ENCODE results near the gene RANBP9.

The RANBP9 gene

DNA sequence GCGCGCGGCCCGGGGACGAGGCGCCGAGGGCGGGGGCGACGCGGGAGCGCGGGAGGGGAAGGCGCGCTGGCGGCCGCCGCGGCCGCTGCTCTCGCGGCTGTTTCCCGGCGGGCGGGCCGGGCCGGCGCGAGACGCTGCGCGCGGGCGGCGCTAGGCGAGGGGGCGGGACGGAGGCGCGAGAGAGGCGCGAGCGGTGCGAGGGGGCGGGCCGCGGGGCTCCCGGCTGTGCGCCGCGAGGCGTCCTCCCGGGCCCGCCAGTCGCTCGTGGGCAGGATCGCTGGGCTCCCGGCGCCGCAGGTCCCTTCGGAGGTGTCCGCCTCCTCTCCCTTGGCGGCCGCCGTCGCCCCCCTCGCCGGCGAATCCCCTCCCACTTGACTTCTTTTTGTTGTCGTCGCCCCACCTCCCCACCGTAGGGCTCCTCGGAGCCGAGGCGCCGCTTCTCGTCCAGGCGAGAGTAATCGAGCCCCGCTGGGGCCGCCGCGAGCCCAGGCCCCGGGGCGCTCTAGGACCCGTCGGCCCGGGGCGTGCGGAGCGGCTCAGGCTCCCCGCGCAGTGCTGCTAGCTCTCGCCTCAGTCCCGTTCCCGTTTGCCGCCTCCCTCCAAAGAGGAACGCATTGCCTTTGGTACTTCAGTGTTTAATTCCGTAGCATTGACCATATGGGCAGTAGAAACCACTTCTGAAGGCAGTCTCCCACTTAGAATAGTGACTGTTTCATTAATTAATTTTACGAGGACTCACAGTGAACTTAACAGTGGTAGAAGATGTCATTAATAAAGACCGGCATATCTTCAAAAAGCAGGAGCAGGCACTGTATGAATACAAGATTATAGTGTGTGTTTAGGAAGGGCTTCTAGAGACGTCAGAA is at the start of gene RANBP9:
TSS of gene RANBP9 (minus strand) at position 103 of the 866 bp plus-strand sequence. CDS start 330 bp downstream, outside the sequence.
- DNase-seq (ENCODE audit: low read depth in 4 of 4, low spot score in 1 of 4) = peak; percentile 55 to 83 (median 69)

DNA sequence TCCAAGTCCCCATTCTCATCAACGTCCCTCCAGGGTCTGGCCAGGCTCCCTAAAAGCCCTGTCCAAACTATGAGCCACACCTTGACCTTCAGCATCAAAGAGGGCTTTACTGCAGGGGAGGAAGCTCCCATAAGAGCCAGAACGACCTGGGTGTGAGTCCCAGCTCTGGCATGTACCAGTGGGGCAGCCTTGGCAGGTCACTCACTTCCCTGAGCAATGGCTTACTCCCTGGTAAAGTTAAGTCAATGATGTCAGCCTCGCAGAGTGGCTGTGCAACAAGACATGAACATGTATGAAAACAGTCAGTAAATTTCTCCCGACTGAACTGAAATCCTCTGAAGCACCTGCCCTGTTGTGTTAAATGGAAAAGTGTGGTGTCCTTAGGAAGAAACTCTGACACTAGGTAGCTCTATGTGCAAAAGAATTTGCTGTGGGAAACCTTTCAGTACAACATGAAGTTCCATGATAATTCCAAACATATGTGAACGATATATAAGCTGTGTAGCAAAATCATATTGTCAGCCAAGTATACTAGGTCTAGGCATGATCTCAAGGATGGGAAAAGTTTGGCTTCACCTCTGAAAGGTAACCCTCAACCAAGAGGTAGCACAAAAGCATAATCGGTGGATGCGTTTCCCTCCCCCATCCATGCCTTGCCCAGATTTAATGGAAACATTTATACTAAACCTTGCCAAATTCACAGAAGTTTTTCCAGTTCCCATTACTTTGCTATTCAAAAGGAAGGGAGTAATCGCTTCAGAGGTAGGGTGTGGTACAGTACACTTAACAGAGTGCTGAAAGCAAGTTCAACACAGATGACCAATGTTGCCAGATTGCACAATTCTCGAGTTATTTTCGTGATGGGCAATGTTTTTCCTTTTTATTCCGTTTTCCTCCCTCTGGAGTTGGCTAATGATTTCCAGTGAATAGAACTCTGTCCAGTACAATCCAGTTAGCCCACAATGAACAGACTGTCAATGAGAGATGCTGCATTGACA is 49.0 kb upstream of the RANBP9 start:
- no peak for DNase-seq (ENCODE audit: low read depth in 4 of 4, low spot score in 1 of 4)

DNA sequence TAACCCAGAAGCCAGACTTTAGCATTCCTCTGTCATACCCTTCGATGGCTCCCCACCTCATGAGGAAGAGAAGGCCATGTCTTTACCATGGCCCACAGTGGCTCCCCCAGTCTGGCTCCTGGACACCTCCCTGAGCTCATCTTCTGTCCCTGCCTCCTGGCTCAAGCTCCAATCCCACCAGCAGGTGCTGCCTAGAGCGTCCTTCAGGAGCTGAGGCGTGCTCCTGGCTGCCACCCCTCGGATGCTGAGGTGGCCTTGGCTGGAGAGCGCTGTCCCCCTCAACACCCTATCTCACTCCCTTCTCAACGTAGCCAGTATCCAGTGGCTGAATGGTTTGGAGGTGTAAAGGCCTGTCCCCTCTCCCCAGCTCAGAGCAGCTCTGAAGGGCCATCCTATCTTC is 47.4 kb upstream of the RANBP9 start:
- DNase-seq (ENCODE audit: low read depth in 4 of 4, low spot score in 1 of 4) = no peak

DNA sequence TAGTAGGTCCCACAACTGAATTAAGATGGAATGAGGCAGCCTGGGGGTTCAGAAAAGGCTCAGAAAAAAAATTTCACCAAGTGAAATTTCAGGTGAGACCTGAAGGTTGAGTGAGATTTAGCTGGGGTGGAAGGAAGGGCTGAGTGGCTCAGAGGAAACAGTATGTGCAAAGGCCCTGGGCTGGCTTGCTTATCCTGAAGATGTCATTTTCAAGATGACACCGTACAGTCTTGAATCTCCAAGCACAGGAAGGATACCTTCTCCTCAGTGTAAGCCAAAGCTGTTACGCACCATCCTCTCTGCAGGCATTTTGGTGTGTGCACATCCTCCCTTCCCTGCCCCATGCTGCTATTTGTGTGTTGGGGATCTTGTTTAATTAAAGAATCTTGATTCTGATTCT is 43.0 kb upstream of the RANBP9 start:
- no peak for DNase-seq (ENCODE audit: low read depth in 4 of 4, low spot score in 1 of 4)

DNA sequence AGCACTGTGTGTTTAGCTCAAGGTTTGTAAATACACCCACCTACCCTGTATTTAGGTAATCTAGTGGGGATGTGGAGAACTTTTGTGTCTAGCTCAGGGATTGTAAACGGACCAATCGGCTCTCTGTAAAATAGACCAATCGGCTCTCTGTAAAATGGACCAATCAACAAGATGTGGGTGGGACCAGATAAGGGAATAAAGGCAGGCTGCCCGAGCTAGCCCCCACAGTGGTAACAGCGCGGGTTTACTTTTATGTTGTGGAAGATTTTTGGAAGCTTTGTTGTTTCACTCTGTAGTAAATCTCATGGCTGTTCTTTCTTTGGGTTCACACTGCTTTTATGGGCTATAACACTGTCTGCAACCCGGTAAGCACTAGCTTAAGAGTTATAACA is 32.1 kb upstream of the RANBP9 start:
- DNase-seq (ENCODE audit: low read depth in 4 of 4, low spot score in 1 of 4) = no peak

DNA sequence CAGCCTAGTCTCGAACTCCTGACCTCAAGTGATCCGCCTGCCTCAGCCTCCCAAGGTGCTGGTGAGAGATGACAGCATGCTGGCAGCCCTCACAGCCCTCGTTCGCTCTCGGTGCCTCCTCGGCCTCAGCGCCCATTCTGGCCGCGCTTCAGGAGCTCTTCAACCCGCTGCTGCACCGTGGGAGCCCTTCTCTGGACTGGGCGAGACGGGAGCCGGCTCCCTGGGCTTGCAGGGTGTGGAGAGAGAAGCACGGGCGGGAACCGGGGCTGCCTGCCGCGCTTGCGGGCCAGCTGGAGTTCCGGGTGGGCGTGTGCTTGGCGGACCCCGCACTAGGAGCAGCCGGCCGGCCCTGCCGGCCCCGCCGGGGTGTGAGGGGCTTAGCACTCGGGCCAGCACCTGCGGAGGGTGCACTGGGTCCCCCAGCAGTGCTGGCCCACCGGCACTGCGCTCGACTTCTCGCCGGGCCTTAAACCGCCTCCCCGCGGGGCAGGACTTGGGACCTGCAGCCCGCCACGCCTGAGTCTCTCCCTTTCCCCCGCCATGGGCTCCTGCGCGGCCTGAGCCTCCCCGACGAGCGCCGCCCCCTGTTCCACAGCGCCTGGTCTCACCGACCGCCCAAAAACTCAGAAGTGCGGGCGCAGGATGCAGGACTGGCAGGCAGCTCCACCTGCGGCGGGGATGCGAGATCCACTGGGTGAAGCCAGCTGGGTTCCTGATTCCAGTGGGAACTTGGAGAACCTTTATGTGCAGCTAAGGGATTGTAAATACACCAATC is 31.5 kb upstream of the RANBP9 start:
- no peak for DNase-seq (ENCODE audit: low read depth in 4 of 4, low spot score in 1 of 4)

DNA sequence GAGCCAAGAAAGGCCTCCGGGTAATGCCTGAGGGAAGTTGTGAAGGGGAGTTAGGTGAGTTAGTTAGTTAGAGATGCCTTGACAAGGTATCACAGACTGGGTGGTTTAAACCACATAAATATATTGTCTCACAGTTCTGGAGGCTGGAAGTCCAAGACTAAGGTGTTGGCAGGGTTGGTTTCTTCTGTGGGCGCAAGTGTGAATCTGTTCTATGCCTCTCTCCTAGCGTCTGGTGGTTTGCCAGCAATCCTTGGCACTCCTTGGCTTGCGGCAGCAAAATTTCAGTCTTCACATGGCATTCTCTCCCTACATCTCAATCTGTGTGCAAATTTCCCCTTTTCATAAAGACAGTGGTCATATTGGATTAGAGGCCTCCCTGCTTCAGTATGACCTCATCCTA is 29.7 kb upstream of the RANBP9 start:
- DNase-seq (ENCODE audit: low read depth in 4 of 4, low spot score in 1 of 4) = no peak

DNA sequence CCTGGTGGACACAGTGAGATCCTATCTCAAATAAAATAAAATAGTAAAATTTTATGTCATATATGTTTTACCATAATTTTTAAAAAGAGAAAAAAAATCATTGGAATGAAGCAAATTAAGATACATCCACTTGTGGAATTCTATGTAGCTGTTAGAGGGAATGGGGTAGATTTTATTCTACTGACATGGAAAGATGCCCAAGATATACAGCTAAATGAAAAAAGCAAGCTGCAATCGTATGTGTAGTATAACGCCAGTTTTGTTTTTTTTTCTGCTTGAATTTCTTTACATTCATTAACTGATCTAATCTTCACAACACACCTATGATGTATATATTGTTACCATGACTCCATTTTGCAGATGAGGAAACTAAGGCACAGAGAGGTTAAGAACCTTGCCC is 23.4 kb upstream of the RANBP9 start:
- no peak for DNase-seq (ENCODE audit: low read depth in 4 of 4, low spot score in 1 of 4)

DNA sequence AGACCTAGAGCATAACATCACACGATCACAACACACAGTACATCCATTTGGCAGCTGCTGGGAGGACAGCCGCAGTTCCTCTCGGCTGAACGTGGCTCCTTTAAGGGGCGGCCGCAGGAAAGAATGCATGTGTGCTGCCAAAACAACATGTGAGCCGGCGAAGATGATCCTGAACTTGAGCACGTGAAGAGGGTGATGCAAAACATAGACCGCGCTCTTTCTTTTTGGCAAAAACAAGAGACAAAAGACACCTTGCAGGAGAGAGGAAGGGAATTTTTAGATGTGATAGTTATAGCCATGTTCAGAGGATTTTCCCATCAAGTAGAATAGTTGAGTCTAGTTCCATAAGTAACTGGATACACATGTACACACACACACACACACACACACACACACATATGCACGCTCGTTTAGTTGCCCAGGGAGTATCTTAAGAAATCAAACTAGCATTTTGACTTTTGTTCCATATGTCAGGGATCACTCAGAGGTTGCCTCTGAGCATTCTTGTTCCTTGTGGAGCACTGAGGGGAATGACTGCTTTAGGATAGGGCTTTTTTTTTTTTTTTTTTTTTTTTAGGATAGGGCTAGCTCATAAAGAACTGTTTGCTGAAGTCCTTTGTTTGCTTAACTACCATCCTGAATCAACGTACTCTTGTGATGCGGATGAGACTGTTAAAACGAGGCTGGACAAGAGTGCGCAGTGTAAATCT is 21.7 kb upstream of the RANBP9 start:
- no peak for DNase-seq (ENCODE audit: low read depth in 4 of 4, low spot score in 1 of 4)

DNA sequence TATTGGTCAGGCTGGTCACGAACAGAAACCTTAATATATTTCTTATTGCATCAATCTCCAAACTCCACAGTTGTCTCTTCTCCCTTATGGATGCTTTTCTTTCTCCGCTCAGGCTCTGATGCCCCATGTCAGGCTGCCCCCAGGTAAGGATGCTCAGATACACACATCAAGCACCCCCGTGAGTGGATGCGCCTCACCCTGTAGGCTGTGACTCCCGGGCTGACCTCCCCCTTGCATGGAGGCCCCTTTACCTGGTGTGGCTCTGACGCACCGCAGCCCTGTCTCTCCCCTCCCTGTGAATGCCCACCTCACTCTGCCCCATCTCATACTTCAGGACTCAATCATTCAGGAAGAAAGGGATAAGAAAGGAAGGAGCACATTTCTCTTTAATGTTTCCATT is 19.1 kb upstream of the RANBP9 start:
- no peak for DNase-seq (ENCODE audit: low read depth in 4 of 4, low spot score in 1 of 4)

DNA sequence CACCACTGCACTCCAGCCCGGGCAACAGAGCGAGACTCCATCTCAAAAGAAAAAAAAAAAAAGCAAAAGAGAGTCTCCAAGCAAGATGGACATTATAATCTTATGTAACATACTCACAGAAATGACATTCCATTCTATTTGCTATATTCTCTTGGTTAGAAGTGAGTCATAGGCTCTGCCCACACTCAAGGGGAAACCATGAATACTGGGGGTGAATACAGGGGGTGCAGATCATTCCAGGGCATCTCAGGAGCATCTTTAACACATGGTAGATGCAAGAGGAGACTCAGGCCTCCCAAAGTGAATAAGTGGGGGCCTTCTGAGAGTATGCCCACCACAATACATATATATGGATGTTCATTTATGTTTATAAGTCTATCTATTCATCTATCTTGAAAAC is 18.3 kb upstream of the RANBP9 start:
- DNase-seq (ENCODE audit: low read depth in 4 of 4, low spot score in 1 of 4) = no peak

DNA sequence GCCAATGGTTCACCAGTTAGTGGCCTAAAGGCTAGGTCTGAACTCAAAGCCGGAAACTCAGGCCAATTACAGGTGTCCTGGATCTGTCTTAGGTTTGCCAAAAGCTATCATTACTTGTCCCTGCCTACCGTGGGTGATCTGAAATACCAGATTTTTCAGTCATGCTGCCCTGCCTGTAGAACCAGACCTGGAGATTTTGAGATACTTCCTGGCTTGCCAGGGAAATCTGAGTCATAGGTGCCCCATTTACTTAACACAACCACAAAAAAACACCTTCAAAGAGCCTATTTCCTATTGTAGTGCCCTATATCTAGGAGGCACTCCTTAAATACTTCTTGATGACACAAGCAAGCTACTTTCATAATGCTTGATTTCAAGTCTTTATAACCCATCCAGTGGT is 13.9 kb upstream of the RANBP9 start:
- no peak for DNase-seq (ENCODE audit: low read depth in 4 of 4, low spot score in 1 of 4)

DNA sequence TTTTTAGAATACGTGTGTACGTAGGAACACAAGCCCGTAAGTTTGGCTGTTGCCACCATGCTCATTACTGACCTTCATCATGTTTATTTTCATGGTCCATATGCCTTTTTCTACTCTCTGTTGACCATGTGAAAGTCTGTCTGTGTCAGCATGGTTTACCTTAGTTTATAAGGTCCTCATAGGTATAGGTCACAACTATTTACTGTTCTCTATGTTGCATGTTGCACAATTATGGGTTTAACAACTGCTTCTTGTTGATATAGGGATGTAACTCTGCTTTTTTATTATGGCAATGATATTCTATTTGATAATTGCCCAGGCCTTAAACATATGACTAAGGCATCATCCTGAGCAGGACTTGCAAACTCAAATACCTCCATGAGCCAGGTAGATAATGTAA is 13.4 kb upstream of the RANBP9 start:
- DNase-seq (ENCODE audit: low read depth in 4 of 4, low spot score in 1 of 4) = no peak

DNA sequence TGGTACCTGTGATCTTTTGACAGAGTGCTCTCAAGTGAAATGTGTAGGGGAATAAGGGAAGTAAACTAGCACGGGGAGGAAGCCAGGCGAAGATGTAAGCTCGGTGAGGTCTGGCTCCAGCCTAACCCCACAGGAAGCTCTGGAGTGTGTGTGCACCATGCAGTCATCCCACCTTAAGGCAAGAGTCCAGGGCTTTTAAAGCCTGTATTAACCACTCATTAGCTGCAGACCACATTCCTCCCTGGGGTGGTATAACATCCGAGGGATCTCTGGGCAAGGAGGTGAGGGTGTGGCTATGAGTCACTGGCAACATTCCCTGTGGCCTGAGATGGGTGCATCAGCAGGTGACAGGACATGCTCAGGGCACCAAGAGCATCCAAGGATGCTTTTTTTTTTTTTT is 12.5 kb upstream of the RANBP9 start:
- DNase-seq (ENCODE audit: low read depth in 4 of 4, low spot score in 1 of 4) = no peak

DNA sequence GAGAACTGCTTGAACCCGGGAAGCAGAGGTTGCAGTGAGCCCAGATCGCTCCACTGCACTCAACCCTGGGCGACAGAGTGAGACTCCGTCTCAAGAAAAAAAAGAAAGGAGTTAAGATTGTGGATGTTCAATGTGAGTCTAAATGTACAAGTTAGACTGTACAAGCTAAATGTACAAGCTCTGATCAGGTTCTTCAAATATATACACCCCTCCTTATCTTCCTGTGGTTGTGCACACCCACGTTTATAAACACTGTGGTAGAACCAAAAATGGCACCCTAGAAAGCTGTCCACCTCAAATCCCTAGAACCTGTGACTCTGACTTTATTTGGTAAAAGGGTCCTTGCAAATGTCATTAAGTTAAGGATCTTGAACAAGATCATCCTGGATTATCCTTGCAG is 11.2 kb upstream of the RANBP9 start:
- no peak for DNase-seq (ENCODE audit: low read depth in 4 of 4, low spot score in 1 of 4)

DNA sequence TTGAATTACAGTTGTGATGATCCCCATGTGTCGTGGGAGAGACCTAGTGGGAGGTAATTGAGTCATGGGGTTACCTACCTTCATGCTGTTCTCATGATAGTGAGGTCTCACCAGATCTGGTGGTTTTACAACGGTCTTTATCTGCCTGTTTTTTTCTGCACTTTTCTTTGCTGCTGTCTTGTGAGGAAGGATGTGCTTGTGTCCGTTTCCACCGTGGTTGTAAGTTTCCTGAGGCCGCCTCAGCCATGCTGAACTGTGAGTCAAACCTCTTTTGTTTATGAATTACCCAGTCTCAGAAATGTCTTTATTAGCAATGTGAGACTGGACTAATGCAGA is 6.5 kb upstream of the RANBP9 start:
- no peak for DNase-seq (ENCODE audit: low read depth in 4 of 4, low spot score in 1 of 4)

DNA sequence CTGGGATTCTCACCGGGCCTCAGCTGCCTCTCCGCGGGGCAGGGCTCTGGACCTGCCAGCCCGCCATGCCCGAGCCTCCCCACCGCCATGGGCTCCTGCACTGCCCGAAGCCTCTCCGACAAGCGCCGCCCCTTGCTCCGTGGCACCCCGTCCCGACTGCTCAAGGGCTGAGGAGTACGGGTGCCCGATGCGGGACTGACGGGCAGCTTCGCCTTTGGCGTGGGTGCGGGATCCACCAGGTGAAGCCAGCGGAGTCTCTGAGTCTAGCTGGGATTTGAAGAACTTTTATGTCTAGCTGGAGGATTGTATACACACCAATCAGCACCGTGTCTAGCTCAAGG is 5.3 kb upstream of the RANBP9 start:
- DNase-seq (ENCODE audit: low read depth in 4 of 4, low spot score in 1 of 4) = no peak

DNA sequence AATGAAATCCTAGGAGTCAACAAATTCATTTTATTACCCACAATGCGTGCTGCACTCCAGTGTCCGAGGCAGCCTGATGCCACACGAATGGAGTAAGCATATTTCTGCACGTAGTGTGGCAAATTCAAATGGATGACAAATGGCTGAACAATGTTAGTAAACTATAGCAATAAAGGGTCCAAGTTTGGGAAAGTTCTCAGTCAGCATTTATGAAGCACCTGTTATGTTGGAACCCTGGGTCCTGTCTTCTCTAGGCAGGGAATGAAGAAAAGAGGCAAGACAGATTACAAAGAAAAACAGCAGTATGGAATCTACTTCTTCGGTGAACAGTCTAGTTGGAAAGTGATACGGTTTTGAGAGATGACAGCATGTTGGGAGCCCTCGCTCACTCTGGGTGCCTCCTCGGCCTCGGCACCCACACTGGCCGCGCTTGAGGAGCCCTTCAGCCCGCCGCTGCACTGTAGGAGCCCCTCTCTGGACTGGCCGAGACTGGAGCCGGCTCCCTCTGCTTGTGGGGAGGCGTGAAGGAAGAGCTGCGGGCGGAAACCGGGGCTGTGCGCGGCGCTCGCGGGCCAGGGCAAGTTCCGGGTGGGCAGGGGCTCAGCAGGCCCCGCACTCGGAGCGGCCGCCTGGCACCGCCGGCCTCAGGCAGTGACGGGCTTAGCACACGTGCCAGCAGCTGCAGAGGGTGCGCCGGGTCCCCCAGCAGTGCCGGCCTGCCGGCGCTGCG is 4.8 kb upstream of the RANBP9 start:
- no peak for DNase-seq (ENCODE audit: low read depth in 4 of 4, low spot score in 1 of 4)

DNA sequence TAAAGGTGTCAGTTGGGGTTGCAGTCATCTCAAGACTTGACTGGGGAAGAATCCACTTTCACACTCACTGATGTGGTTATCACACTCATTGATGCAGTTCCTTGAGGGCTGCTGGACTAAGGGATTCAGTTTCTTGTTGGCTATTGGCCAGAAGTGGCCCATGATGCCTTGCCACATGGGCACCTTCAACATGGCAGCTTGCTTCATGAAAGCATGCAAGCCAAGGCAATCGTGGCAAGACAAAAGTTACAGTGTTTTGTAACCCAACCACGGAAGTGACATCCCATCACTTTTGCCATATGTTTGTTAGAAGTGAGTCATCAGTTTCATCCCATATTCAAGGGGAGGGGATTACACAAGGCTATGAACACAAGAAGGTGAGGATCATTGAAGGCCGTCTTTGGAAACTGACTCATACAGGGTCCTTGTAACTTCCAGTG is 3.8 kb upstream of the RANBP9 start:
- no peak for DNase-seq (ENCODE audit: low read depth in 4 of 4, low spot score in 1 of 4)

DNA sequence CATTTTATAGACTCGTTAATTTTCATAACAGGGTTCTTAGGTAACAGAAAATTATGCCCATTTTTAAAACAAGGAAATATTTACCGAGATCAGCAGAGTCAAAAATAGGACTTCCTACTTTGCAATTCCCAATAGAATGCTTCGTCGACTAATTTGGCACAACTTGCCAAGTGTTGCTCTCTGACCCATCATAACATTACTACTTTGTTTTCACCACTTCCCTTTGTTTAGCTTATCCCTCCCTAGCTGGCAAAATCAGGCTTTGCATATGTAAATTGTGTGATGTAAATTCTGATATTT is 914 bp upstream of the RANBP9 start:
- no peak for DNase-seq (ENCODE audit: low read depth in 4 of 4, low spot score in 1 of 4)
